CD4-positive, alpha-beta memory T cell (primary cell): ENCODE data around the gene SEPTIN1. TPM values are rescaled to one million over a fixed set of nuclear protein-coding genes. Genes with fewer than 3 reads are reported as not detected.

Source experiments
- CTCF ChIA-PET: fragments of 350-600 bp; sonication (Branson Sonifier 250); formaldehyde crosslinking; loops from one replicate; lab custom pipeline; 2021; ENCODE audit warnings: inconsistent platforms; ENCODE audit not compliant: partially characterized antibody; lab: Charles Lee
- POLR2A ChIA-PET: fragments of 350-600 bp; sonication (Branson Sonifier 250); formaldehyde crosslinking; loops from one replicate; lab custom pipeline; 2021; ENCODE audit not compliant: partially characterized antibody; lab: Charles Lee
- DNase-seq, 5 donors: peaks; one replicate each; pipeline versions ENCODE4 v3.0.0 to v3.0.0-alpha.2; 2020 to 2022; ENCODE audit warnings: mixed read lengths in 1 of 5
- H3K27ac ChIP-seq: one replicate; pipeline ENCODE4 v1.7.0; 2013; ENCODE audit warnings: low read depth, low read length
- H3K27me3 ChIP-seq: 2 replicates; pipeline ENCODE4 v1.7.0; 2013; ENCODE audit warnings: mild to moderate bottlenecking, low read length, moderate library complexity; ENCODE audit not compliant: insufficient read depth
- H3K36me3 ChIP-seq: 2 replicates; pipeline ENCODE4 v1.7.0; 2013; ENCODE audit warnings: mild to moderate bottlenecking, low read length, moderate library complexity; ENCODE audit not compliant: insufficient read depth
- H3K4me1 ChIP-seq: 2 replicates; pipeline ENCODE4 v1.7.0; 2013; ENCODE audit warnings: mild to moderate bottlenecking, low read length, moderate library complexity; ENCODE audit not compliant: insufficient read depth
- H3K4me3 ChIP-seq, 2 donors: one replicate each; pipeline ENCODE4 v1.7.0; 2013; ENCODE audit warnings: low read length in 2 of 2, mild to moderate bottlenecking in 1 of 2
- H3K9me3 ChIP-seq, 2 donors: one replicate each; pipeline ENCODE4 v1.7.0; 2013; ENCODE audit warnings: low read length in 2 of 2, control low read depth in 1 of 2; ENCODE audit not compliant: control insufficient read depth in 1 of 2
- H3K27ac Mint-ChIP-seq, 7 donors: one replicate each; pipeline ENCODE4 v1.8.0; 2020 to 2021; ENCODE audit warnings: mixed read lengths in 7 of 7, mild to moderate bottlenecking in 6 of 7, inconsistent platforms in 3 of 7, moderate library complexity in 3 of 7
- H3K27me3 Mint-ChIP-seq, 2 donors: one replicate each; pipeline ENCODE4 v1.8.0; 2020 to 2021; ENCODE audit warnings: mixed read lengths in 2 of 2
- H3K36me3 Mint-ChIP-seq, 2 donors: one replicate each; pipeline ENCODE4 v1.8.0; 2020 to 2021; ENCODE audit warnings: mixed read lengths in 2 of 2, inconsistent platforms in 1 of 2, mild to moderate bottlenecking in 1 of 2
- H3K4me1 Mint-ChIP-seq, 4 donors: one replicate each; pipeline ENCODE4 v1.8.0; 2020 to 2021; ENCODE audit warnings: mixed read lengths in 4 of 4, mild to moderate bottlenecking in 1 of 4
- H3K4me3 Mint-ChIP-seq, 8 donors: one replicate each; pipeline ENCODE4 v1.8.0; 2020 to 2021; ENCODE audit warnings: mixed read lengths in 8 of 8, mild to moderate bottlenecking in 7 of 8, moderate library complexity in 6 of 8, inconsistent platforms in 3 of 8
- H3K9me3 Mint-ChIP-seq, 8 donors: one replicate each; pipeline ENCODE4 v1.8.0; 2020 to 2021; ENCODE audit warnings: mixed read lengths in 8 of 8, mild to moderate bottlenecking in 5 of 8, inconsistent platforms in 3 of 8, moderate library complexity in 1 of 8
- intact Hi-C: fragments of 100-400 bp; cut with micrococcal nuclease; formaldehyde crosslinking; loops from one replicate; pipeline ENCODE4 v1.15.1; 2023
- polyA plus RNA-seq, 2 donors: library from polyadenylated mRNA; unstranded; fragments of 300-500 nt; fragmentation: Illumina TruSeq; gene quantifications; one replicate each; pipeline ENCODE4 v1.2.3, GENCODE V29; 2021
- total RNA-seq, 2 experiments: library from RNA; stranded (reverse); gene quantifications; one replicate each; pipeline ENCODE4 v1.2.3, GENCODE V29; 2021

SEPTIN1 gene
- total and polyA plus RNA-seq, 4 experiments from 2014 or later = 198 to 212 (median 208) TPM

DNA sequence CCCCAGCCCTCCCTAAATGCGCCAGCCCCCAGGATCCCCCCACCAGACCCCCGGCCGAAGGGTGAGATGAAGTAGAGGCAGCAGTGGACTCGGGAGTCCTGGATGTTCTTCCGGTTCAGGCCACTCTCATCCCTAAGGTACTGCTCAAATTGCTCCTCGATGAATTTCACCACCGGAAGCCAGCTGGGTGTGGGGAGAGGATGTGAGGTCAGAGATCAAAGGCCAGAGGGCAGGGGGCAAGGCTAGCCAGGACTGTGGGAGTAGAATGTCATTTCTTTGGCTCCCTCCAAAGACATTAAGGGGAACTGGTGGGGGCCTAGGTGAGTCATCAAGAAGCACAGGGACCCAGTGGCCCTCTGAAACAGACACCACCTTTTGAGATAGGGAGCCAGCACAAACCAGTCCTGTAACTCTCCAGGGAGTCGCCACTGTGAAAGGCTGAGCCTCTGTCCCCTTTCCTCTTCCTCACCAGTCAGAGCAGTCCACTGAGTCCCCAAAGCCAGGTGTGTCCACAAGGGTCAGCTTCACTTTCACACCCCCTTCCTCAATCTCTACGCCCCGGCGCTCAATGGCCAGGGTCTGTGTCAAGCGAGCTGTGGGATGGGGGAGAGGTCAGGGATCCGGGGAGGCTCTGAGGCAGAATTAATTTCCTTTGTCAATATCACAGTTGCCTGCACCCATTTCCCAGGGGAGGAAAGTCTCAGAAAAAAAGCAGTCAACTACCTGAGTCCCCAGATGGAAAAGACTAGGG lies 895 bp downstream of the SEPTIN1 start:
- peaks cover 70% of the 10 kb centered on the region for H3K4me1 ChIP-seq
- Mint-ChIP-seq H3K4me1 (peaks cover 35 to 79% (median 53%) of the 10 kb centered on the region in 4 donors), H3K27ac (peak overlapping the region; percentile 97 to 100 (median 100)), H3K4me3 (peak overlapping the region; percentile 82 to 97 (median 91)), H3K27me3 (no peaks in the 10 kb centered on the region), H3K36me3 (peaks cover 12 to 29% of the 10 kb centered on the region in 2 donors), H3K9me3 (peaks cover 0 to 5% (median 0%) of the 10 kb centered on the region in 8 donors)
- peaks cover 6% of the 10 kb centered on the region for H3K36me3 ChIP-seq
- DNase-seq = peak in 1 of 5 donors; percentile 70
- CTCF ChIA-PET = interaction anchor here (2.3 to 3.6 kb wide), 3 partner anchors 10 to 30 kb away, joined by 5 to 33 read pairs (median 24); partner anchors contain the start of genes TBC1D10B and ZNF48
- no peaks in the 10 kb centered on the region for H3K27me3 ChIP-seq
- intact Hi-C loops = loop anchor here (1.0 kb wide), 2 partner anchors 14 to 28 kb away; partner anchors contain the start of gene ZNF48
- H3K27ac ChIP-seq = peak overlapping the region; percentile 86
- H3K4me3 ChIP-seq = peak overlapping the region; percentile 86 to 88
- POLR2A ChIA-PET = interaction anchor here (1.3 to 11.2 kb wide), 10 partner anchors 13 to 277 kb away, joined by 4 to 540 read pairs (median 18); partner anchors contain the start of genes CD2BP2, CORO1A, DCTPP1 and FBRS
- no peaks in the 10 kb centered on the region for H3K9me3 ChIP-seq

- Mint-ChIP-seq H3K4me1 (peaks cover 35 to 81% (median 53%) of the 10 kb centered on the region in 4 donors), H3K36me3 (peaks cover 12 to 29% of the 10 kb centered on the region in 2 donors), H3K9me3 (peaks cover 0 to 5% (median 0%) of the 10 kb centered on the region in 8 donors), H3K27ac (peak overlapping the region; percentile 97 to 100 (median 100)), H3K27me3 (no peaks in the 10 kb centered on the region), H3K4me3 (peak overlapping the region; percentile 82 to 97 (median 91))
- peak overlapping the region; percentile 86 for H3K27ac ChIP-seq
- POLR2A ChIA-PET = interaction anchor here (4.0 to 11.2 kb wide), 4 partner anchors 12 to 37 kb away, joined by 47 to 540 read pairs (median 138); partner anchors contain the start of genes CD2BP2, MYL11, TBC1D10B and ZNF48
- CTCF ChIA-PET = no interaction called here
- H3K4me1 ChIP-seq = peaks cover 76% of the 10 kb centered on the region
- no peaks in the 10 kb centered on the region for H3K9me3 ChIP-seq
- peak overlapping the region; percentile 86 to 88 for H3K4me3 ChIP-seq
- no peak for DNase-seq
- intact Hi-C loops = no loop called here
- H3K36me3 ChIP-seq = peaks cover 6% of the 10 kb centered on the region
- H3K27me3 ChIP-seq = no peaks in the 10 kb centered on the region
These were observed 1.6 kb downstream of the SEPTIN1 start for GRCh38 chr16:30380803-30381208.

GRCh38 chr16:30380072-30380802 lies 2.1 kb downstream of the SEPTIN1 start:
- no peaks in the 10 kb centered on the region for H3K9me3 ChIP-seq
- no peak for DNase-seq
- H3K4me3 ChIP-seq = no peak overlapping the region
- Mint-ChIP-seq H3K4me3 (peak overlapping the region; percentile 83 to 97 (median 91)), H3K36me3 (peaks cover 12 to 29% of the 10 kb centered on the region in 2 donors), H3K9me3 (peaks cover 0 to 5% (median 0%) of the 10 kb centered on the region in 8 donors), H3K27ac (peak overlapping the region; percentile 97 to 100 (median 100)), H3K27me3 (no peaks in the 10 kb centered on the region), H3K4me1 (peaks cover 35 to 82% (median 52%) of the 10 kb centered on the region in 4 donors)
- no peaks in the 10 kb centered on the region for H3K27me3 ChIP-seq
- H3K36me3 ChIP-seq = peaks cover 6% of the 10 kb centered on the region
- intact Hi-C loops = no loop called here
- ChIA-PET POLR2A (interaction anchor here (1.9 to 11.2 kb wide), 5 partner anchors 12 to 315 kb away, joined by 7 to 540 read pairs (median 52); partner anchors contain the start of genes ALDOA, CD2BP2, MYL11 and TBC1D10B), CTCF (interaction anchor here (0.7 to 1.3 kb wide), 3 partner anchors 10 to 29 kb away, joined by 3 read pairs; no protein-coding TSS in a partner anchor)
- peaks cover 81% of the 10 kb centered on the region for H3K4me1 ChIP-seq
- H3K27ac ChIP-seq = peak overlapping the region; percentile 96

- H3K4me3 ChIP-seq = peak overlapping the region; percentile 61 to 84
- intact Hi-C loops = loop anchor here (2.0 to 5.0 kb wide), 5 partner anchors 16 to 572 kb away; partner anchors contain the start of genes ALDOA, CD2BP2, MAZ and ZNF48
- POLR2A ChIA-PET = interaction anchor here (1.1 to 11.2 kb wide), 8 partner anchors 11 to 314 kb away, joined by 3 to 540 read pairs (median 24); partner anchors contain the start of genes ALDOA, CD2BP2, FBRS and MYL11
- CTCF ChIA-PET = interaction anchor here (0.7 to 1.3 kb wide), 3 partner anchors 9 to 30 kb away, joined by 3 read pairs; no protein-coding TSS in a partner anchor
- H3K27ac ChIP-seq = peak overlapping the region; percentile 96
- Mint-ChIP-seq H3K36me3 (peaks cover 12 to 29% of the 10 kb centered on the region in 2 donors), H3K27me3 (no peaks in the 10 kb centered on the region), H3K9me3 (peaks cover 0 to 5% (median 0%) of the 10 kb centered on the region in 8 donors), H3K27ac (peak overlapping the region; percentile 97 to 100 (median 100)), H3K4me1 (peaks cover 35 to 78% (median 52%) of the 10 kb centered on the region in 4 donors), H3K4me3 (peak overlapping the region; percentile 91 to 100 (median 96))
- peaks cover 6% of the 10 kb centered on the region for H3K36me3 ChIP-seq
- H3K9me3 ChIP-seq = no peaks in the 10 kb centered on the region
- H3K4me1 ChIP-seq = peaks cover 77% of the 10 kb centered on the region
- peak in 1 of 5 donors; percentile 46 for DNase-seq
- H3K27me3 ChIP-seq = no peaks in the 10 kb centered on the region
These were observed 3.1 kb downstream of the SEPTIN1 start for GRCh38 chr16:30379158-30379783.

DNA sequence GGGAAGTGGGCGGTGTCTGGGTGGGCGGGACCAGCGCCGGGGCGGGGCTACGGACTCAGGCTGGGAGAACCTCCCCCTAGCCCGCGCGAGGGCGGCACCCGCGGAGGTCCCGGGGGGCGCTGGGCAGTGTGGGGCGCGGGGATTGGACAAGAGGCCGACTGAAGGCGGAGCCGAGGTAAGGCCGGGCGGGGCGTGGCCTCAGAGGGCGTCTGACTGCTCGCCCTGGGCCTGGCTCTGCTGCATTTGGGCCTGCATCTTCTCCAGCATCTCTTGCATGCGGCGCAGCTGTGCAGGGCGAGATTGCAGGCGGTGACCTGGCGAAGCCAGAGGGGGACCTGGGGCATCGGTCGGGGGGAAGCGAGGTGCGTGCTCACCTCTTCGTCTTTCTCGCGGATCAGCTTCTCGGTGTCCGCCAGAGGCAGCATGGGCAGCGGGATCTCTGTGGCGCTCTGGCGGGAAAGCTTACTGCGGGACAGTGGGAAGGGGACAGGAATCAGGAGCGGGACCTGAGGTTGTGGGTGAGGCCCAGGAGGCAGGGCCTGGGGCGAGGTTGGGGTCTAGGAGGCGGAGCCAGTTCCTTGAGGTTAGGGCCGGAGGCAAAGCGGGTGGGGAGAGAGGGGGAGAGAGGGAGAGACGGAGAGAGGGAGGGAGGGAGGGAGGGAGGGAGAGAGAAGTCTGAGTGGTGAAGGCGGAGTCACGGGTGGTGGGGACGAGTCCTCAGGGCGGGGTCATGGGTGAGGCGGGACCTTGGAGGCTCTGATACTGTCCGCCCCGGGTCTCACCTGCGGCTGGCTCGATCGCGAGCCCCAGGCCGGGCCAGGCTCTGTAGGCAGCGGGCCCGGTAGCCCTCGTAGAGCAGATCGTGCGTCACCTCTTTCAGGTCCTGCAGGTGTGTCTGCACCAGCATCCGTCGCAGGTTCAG lies 3.9 kb downstream of the SEPTIN1 start:
- Histone ChIP-seq H3K27me3 (no peaks in the 10 kb centered on the region), H3K27ac (peak overlapping the region; percentile 96), H3K4me3 (peak overlapping the region; percentile 84 to 91), H3K36me3 (peaks cover 6% of the 10 kb centered on the region), H3K9me3 (no peaks in the 10 kb centered on the region), H3K4me1 (peaks cover 69% of the 10 kb centered on the region)
- peak overlapping the region; percentile 91 to 100 (median 96) for H3K4me3 Mint-ChIP-seq
- H3K9me3 Mint-ChIP-seq = peaks cover 0 to 5% (median 0%) of the 10 kb centered on the region in 8 donors
- DNase-seq = peak; percentile 98 to 99 (median 99)
- CTCF ChIA-PET = interaction anchor here (0.6 kb wide), 1 partner anchor 31 kb away, joined by 3 read pairs; no protein-coding TSS in a partner anchor
- intact Hi-C loops = loop anchor here (1.0 to 5.0 kb wide), 7 partner anchors 8 to 571 kb away; partner anchors contain the start of genes ALDOA, CD2BP2, MAZ and TBC1D10B
- no peaks in the 10 kb centered on the region for H3K27me3 Mint-ChIP-seq
- peaks cover 12 to 29% of the 10 kb centered on the region in 2 donors for H3K36me3 Mint-ChIP-seq
- H3K27ac Mint-ChIP-seq = peak overlapping the region; percentile 97 to 100 (median 100)
- peaks cover 32 to 71% (median 48%) of the 10 kb centered on the region in 4 donors for H3K4me1 Mint-ChIP-seq
- POLR2A ChIA-PET = interaction anchor here (0.6 to 11.2 kb wide), 22 partner anchors 10 to 1527 kb away, joined by 3 to 540 read pairs (median 5); partner anchors contain the start of genes ALDOA, CD2BP2, CORO1A and DCTPP1
